ENCODE measurements around the gene COX7A2. TPM values are rescaled to one million over a fixed set of nuclear protein-coding genes. Genes with fewer than 3 reads are reported as not detected.

The COX7A2 gene
- total and polyA plus RNA-seq, 8 donors = 76.5 to 214 (median 131) TPM

DNA sequence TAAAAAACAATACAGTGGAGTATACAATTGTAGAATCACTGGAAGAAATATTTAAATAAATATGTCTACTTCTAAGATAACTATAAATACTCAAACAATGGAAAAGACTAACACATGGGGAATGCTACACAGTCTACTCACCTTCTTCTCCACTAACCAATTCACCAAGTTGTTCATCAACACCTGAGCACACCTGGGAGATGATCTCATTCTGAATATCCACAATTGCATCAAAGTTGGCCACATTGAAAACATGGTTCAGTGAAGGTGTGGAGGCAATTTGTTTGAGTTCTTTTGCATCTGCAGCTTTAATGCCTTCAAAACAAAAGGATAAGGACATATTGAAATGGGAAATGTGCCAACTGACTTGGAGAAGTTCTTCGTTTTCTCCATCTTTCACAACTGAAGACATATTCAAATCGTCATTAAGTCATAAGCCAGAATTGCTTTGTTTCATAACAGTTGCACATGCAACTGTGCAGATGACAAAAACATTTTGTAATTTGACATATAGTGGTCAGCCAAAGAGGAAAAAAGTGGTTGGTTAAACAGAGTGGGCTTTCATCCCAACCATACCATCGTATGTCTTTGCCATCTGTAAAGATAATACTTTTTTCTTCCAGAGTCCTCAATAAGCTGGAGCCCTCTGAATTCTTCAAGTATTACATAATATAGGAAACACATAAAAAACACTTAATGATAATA lies 55.2 kb downstream of the COX7A2 start:
- H3K27me3 ChIP-seq = no peaks in the 10 kb centered on the region
- H3K36me3 ChIP-seq = no peaks in the 10 kb centered on the region
- DNase-seq (no peak), FAIRE-seq (no peak), ATAC-seq (no peak)
- H3K4me3 ChIP-seq = no peak overlapping the region
- TF ChIP-seq, protein P1, sequence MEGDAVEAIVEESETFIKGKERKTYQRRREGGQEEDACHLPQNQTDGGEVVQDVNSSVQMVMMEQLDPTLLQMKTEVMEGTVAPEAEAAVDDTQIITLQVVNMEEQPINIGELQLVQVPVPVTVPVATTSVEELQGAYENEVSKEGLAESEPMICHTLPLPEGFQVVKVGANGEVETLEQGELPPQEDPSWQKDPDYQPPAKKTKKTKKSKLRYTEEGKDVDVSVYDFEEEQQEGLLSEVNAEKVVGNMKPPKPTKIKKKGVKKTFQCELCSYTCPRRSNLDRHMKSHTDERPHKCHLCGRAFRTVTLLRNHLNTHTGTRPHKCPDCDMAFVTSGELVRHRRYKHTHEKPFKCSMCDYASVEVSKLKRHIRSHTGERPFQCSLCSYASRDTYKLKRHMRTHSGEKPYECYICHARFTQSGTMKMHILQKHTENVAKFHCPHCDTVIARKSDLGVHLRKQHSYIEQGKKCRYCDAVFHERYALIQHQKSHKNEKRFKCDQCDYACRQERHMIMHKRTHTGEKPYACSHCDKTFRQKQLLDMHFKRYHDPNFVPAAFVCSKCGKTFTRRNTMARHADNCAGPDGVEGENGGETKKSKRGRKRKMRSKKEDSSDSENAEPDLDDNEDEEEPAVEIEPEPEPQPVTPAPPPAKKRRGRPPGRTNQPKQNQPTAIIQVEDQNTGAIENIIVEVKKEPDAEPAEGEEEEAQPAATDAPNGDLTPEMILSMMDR (IDR thresholded peaks at IDR 0.05) = no peak
- 63 to 78% methylated on average over 3 of the region's 3 CpGs for WGBS, 2 donors
- intact Hi-C loops (cut with DNase I) = loop anchor here in 1 of 3 donors (10.0 kb wide), 1 partner anchor 1094 kb away; no protein-coding TSS in a partner anchor
- no peak overlapping the region for H3K27ac ChIP-seq
- H3K9me3 ChIP-seq = no peaks in the 10 kb centered on the region
- H3K4me1 ChIP-seq = no peaks in the 10 kb centered on the region

Other genes starting within 250 kb of the COX7A2 start
- gene COL12A1, start 37.7 kb downstream of the COX7A2 start, total RNA-seq = 10 to 100 TPM in 2 of 6 donors, 1 to 10 TPM in 4; 2.8 to 19.3 (median 5.2) TPM
- gene COL12A1, start 37.7 kb downstream of the COX7A2 start, polyA plus RNA-seq = 1 to 10 TPM; 1.2 to 2.0 TPM
- 10 to 100 TPM; 61.4 to 85.5 (median 70.5) TPM for gene TMEM30A, start 41.0 kb upstream of the COX7A2 start, total RNA-seq
- 10 to 100 TPM; 21.2 to 44.5 TPM for gene TMEM30A, start 41.0 kb upstream of the COX7A2 start, polyA plus RNA-seq
- 1 to 10 TPM in 5 of 6 donors, under 1 TPM in 1; 0.88 to 3.6 (median 1.6) TPM for gene FILIP1, start 250.0 kb upstream of the COX7A2 start, total RNA-seq
- under 1 TPM; 0.33 to 0.87 TPM for gene FILIP1, start 250.0 kb upstream of the COX7A2 start, polyA plus RNA-seq